K562 treated with DMSO at 1 percent for 24 hours (cell line): Measurements from ENCODE around the gene PABPN1. TPM values are rescaled to one million over a fixed set of nuclear protein-coding genes. Genes with fewer than 3 reads are reported as not detected.

ENCODE experiments used
- total RNA-seq: library from RNA; unstranded; fragments of 300-600 nt; gene quantifications from 2 replicates; pipeline ENCODE4 v1.2.3, GENCODE V29; 2022; ENCODE audit warnings: low read depth; ENCODE audit not compliant: insufficient read depth

Gene PABPN1, protein sequence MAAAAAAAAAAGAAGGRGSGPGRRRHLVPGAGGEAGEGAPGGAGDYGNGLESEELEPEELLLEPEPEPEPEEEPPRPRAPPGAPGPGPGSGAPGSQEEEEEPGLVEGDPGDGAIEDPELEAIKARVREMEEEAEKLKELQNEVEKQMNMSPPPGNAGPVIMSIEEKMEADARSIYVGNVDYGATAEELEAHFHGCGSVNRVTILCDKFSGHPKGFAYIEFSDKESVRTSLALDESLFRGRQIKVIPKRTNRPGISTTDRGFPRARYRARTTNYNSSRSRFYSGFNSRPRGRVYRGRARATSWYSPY
- 97.6 and 109 TPM in 2 replicates for total RNA-seq

DNA sequence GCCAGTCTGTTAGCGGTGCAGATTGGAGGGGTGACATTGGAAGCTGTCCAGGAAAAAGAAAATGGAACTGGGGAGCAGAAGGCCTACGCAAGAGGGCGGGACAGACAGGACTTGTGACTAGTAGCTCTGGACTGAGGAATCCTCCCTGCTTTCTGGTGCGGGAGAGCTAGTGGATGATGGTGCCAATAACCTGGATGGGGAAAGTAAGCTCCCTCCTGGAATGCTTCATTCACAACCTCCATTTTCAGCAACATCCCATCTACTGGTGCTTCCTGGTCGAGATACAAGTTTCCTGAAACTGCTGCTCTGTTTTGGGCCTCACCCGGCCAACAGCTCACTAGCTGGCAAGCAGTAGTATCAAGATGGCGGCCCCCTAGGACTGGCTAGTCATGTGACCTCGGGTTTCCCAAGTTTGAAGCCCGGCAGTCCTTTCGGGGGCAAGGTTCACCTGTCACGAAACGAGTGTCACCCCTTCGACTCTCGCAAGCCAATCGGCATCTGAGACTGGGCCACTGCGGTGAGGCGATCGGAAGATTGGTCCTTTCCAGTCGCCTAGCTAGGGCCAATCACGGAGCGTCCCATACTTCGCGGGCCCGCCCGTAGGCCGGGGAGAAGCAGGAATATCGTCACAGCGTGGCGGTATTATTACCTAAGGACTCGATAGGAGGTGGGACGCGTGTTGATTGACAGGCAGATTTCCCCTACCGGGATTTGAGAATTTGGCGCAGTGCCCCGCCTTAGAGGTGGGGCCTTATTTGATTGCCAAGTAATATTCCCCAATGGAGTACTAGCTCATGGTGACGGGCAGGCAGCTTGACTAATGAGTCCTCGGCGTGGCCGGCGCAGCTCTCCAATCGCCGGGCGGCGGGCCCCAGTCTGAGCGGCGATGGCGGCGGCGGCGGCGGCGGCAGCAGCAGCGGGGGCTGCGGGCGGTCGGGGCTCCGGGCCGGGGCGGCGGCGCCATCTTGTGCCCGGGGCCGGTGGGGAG lies at the start of gene PABPN1:
TSS of gene PABPN1 (plus strand) at position 874 of the 988 bp plus-strand sequence. CDS start at position 887, 13 bp downstream.

DNA sequence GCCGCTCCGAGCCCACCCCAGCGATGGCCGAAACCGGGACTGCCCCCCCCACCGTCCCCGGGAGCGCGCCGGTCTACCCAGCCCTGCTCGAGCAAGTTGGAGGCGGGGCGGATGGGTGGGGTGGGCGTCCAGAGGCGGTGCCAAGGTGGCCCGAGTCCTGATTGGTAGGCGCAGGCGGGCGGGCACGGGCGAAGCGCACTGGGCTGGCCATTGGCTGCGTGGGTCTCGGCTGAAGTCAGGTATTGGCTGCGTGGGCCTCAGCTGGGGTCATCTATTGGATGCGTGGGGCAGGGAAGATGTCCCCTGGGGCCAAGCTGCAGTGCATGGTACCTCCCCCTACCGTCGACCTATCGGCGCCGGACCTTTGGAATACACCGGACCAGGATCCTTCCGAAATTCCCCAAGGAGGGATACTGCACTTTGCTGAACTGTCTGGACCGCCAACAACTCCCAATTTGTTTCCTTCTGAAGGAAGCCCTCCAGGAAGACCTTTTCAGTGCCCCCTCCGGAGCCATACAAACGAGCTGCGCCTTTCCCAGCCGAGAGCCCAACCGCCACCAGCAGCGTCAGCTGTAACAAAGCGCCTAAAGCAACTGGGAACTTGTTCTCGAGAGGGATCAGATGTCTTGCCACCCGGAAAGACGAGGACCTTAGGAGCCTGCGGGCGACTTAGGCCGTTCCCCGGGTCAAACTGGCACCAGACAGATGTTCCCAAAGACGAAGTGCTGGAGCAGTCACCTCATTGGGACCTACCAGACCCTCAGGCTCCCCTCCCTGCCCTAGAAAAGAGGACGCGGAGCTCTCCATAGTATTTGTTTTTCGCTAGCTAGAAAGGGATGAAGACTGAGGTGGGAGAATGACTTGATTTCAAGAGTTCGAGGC lies 35.0 kb upstream of the PABPN1 start, which contains the start of gene HOMEZ:
TSS of gene HOMEZ (minus strand) at position 113 of the 882 bp plus-strand sequence. CDS start 180 bp downstream, outside the sequence.

DNA sequence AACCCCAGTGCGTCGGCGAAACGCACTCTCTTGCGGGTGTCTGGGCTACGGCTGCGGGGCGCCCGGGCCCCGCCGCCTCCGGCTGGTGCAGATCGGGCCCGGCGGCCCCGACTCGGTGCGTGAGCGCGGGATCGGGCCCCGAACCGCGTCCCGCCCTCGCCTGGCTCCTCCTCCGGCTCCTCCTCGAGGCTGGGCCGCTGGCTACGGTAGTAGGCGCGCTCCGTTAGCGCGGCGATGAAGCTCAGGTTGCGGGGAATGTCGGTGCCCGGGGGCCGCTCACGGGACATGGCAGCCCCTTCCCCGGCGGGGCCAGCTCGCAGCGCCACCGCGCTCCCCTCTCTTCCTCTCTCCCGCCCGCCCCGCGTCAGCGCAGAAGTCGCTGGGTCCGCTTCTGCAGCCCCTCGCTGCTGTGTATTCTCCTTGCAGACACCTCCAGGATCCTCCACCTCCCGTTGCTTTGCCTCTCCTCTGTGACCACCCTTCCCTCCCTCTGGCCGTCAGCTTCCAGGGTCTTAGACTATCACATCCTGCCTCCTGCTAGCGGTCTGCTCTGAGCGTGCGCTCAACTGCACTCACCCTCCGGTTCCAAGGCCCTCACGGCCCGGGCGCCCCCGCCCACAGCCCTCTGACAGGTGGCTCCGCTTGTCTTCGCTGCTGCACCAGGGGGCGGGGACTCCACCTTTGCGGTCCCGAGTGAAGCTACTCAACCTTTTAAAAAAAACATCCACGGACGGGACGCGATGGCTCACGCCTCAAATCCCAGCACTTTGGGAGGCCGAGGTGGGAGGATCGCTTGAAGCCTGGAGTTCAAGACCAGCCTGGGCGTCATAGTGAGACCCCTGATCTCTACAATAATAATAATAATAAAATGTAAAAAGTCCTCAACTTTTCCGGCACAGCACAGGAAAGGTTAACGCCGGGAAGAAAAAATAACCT lies 18.7 kb upstream of the PABPN1 start, which contains the start of gene PPP1R3E:
TSS of gene PPP1R3E (minus strand) at position 570 of the 936 bp plus-strand sequence. CDS start at position 287, 283 bp downstream.

DNA sequence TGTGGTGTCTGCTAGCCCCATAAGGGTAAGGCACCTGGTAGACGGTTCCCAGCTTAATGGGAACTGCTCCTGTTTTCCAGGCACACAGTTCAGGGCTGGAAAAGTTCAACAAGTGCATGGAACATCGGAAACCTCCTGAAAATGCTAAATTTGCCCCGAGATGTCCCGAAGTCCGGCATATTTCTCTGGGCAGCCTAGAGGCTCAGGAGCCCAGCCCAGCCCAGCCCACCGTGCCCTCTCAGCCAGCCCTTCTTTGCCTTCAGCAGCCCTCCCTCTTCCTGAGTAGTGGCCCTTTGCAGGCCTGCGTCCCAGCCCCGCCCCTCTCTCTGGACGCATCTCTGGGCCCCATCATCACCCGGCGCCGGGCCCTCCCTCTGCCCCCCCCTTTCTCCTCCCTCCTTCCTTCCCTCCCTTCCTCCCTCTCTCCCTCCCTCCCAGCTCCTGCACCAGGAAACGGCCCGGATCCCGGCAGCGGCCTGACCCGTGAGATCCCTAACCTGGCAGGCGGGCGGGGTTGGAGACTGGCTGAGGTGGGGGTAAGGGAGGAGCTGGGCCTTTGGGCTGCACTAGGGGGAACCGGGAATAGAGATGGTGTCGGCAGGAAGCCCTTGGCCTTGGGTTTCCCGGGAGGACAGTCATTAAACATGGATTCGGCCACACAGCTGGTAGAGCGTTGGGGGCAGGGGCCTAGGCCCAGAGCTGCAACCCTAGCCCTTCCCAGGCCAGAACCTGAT lies 14.7 kb upstream of the PABPN1 start, which contains the start of gene BCL2L2:
TSS of gene BCL2L2 (plus strand) at position 422 of the 734 bp plus-strand sequence. CDS start 935 bp downstream, outside the sequence.

DNA sequence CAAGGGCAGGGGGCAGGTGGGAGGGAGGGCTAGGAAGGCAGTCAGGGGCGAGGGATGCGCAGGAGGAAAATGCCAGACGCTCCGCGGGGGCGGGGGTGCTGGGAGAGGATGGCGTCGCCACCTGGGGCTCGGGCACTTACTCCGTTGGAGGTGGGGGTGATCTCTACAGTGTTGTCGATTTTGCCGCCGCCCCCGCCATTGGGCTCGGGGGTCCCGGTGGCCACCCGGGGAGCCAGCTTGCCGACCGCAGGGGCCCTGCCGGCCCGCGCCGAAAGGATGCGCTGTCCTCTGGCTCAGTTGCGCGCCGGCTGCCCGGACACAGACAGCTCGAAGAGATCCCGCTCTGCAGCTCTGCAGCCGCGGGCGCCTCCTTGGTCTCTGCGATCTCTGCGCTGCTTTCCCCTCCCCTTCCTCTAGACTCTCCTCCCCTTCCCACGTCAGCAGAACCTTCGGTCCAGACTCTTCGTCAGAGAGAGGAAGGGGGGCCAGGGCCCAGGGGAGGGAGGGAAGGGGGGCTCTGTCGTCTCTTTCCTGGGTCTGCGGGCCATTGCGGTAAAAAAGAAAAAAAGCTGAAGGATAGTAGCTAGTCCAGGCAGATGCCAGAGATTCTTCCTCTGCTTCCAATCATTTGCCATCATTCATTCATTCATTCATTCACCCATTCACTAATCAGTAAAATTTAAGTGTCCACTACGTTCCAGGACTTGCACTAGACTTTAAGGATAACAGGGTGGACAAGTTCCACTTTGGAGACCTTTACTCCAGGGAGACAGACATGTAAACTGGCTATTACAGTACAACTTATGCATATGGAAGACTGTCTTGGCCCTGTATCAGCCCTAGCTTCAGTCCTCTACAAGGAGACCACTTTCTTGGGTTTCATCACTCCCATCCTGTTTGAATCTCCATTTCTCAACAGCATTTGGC lies 31.5 kb downstream of the PABPN1 start, which contains the start of gene SLC22A17:
TSS of gene SLC22A17 (minus strand) at position 382 of the 927 bp plus-strand sequence.

DNA sequence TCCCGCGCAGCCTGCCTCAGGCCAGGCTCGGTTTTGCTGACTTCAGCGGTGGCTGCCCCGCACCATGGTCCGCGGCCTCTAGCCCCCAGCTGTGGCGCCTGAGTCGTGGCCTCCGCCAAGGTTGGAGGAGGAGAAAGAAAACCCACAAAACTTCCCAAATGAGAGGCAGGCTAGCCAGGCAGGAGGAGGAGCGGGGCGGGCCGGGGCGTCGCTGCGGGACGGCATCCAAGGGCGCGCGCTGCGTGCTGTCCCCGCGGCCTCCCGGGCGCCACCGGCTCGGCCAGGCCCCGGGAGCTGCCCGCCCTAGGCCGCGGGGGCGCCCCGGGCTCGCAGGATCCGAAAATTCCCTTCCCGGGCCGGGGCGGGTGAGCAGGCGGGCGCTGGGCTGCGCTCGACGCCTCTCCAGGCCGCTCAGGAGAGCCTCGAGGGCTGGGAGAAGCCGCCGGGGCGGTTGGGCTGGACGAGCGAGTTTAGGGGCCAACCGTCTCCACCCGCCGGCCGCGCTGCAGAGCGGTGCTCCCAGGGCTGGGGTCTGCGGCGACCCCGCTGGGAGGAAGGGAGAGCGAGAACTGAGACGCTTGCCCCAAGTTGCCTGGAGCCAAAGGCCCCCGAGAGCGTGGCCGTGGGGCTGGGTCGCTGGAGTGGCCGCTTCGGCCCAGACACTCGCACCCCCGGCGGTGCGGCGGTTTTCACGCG lies 43.9 kb downstream of the PABPN1 start, which contains the start of gene EFS:
TSS of gene EFS (minus strand) at position 137 of the 696 bp plus-strand sequence. CDS start 147 bp downstream, outside the sequence.

DNA sequence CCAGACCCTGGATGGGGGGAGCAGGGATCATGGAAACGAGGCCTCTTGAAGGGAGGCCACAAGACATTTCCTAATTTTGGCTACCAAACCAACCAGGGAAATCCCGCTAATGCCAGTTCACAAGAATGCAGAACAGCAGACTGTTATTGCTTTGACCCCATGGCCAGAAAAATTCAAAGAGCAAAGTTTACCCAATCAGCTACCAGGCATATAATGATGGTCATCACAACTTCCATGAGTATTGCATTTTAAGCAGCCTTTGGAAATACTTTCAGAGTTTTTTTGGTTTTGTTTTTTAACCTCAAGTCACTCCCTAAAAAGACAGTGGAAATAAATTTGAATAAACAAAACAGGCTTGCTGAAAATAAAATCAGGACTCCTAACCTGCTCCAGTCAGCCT lies 51.3 kb downstream of the PABPN1 start, which contains the start of gene IL25:
TSS of gene IL25 (plus strand) at position 301 of the 400 bp plus-strand sequence.

Other genes starting within 250 kb of the PABPN1 start
- gene ACIN1, start 226.3 kb upstream of the PABPN1 start, total RNA-seq = 102 and 115 TPM in 2 replicates
- gene C14orf119, start 226.0 kb upstream of the PABPN1 start, total RNA-seq = 33.7 and 50.7 TPM in 2 replicates
- gene CIROP, start 216.5 kb upstream of the PABPN1 start, total RNA-seq = not detected in 2 replicates
- gene CEBPE, start 202.2 kb upstream of the PABPN1 start, total RNA-seq = not detected in 2 replicates
- gene SLC7A8, start 137.8 kb upstream of the PABPN1 start, total RNA-seq = 7.6 and 9.6 TPM in 2 replicates
- not detected in 2 replicates for gene RNF212B, start 83.5 kb upstream of the PABPN1 start, total RNA-seq
- gene HOMEZ, start 35.3 kb upstream of the PABPN1 start, total RNA-seq = 11.7 and 15.7 TPM in 2 replicates
- gene PPP1R3E, start 18.6 kb upstream of the PABPN1 start, total RNA-seq = 9.0 and 10.3 TPM in 2 replicates
- 18.4 and 20.3 TPM in 2 replicates for gene BCL2L2, start 14.6 kb upstream of the PABPN1 start, total RNA-seq
- 0.73 and 1.1 TPM in 2 replicates for gene SLC22A17, start 31.4 kb downstream of the PABPN1 start, total RNA-seq
- gene EFS, start 43.7 kb downstream of the PABPN1 start, total RNA-seq = not detected in 2 replicates
- not detected in 2 replicates for gene IL25, start 51.4 kb downstream of the PABPN1 start, total RNA-seq
- gene CMTM5, start 55.6 kb downstream of the PABPN1 start, total RNA-seq = not detected in 2 replicates
- not detected in 2 replicates for gene MYH6, start 86.8 kb downstream of the PABPN1 start, total RNA-seq
- not detected in 2 replicates for gene MYH7, start 114.2 kb downstream of the PABPN1 start, total RNA-seq
- 31.3 and 32.8 TPM in 2 replicates for gene NGDN, start 148.2 kb downstream of the PABPN1 start, total RNA-seq
- 0.14 and 0.25 TPM in 2 replicates for gene ZFHX2, start 230.3 kb downstream of the PABPN1 start, total RNA-seq
- 5.7 and 7.4 TPM in 2 replicates for gene THTPA, start 234.8 kb downstream of the PABPN1 start, total RNA-seq
- 45.8 and 58.3 TPM in 2 replicates for gene AP1G2, start 246.3 kb downstream of the PABPN1 start, total RNA-seq